ENCODE measurements around the gene ACTN2.
"Not testable (repeated sequence)": the region's sequence is repeated elsewhere in the genome, so short reads cannot be mapped to it uniquely, and the experiment has no call there.

ACTN2 gene

DNA sequence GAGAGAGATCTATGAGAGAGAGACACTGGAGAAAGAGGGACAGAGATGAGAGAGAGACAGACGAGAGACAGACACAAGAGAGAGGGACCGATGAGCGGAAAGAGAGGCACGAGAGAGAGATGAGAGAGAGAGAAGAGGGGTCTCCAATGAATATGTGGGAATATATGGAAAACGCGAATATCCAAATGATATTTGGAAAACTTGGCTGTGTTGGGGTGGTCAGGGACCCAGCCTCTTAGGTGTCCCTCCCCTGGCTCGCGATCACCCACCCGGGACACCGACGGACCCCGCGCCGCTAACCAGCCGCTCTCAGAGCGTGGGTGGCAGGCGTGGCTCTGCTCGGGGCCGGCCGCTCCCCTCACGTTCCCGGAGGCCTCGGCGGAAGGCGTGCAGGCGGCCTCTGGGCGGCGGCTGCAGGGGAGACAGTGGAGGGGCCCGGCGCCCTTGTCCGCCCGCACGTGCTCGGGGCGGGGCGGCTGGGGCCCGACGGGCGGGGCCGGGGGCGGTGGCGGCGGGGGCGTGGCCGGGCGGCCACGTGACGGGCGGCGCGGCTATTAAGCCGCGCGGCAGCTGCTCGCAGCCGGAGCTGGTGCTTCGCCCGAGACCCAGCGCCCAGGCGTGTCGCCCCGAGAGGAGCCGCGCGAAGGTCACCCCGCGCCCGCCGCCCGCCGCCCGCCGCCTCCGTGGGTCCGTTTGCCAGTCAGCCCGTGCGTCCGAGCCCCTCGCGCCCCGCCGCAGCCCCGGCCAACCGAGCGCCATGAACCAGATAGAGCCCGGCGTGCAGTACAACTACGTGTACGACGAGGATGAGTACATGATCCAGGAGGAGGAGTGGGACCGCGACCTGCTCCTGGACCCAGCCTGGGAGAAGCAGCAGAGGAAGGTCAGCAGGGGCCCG lies at the start of gene ACTN2:
ACTN2 (plus strand) TSS at position 583 of the 898 bp plus-strand sequence; CDS start at position 758, 175 bp downstream.
- peak; percentile 84 for DNase-seq

DNA sequence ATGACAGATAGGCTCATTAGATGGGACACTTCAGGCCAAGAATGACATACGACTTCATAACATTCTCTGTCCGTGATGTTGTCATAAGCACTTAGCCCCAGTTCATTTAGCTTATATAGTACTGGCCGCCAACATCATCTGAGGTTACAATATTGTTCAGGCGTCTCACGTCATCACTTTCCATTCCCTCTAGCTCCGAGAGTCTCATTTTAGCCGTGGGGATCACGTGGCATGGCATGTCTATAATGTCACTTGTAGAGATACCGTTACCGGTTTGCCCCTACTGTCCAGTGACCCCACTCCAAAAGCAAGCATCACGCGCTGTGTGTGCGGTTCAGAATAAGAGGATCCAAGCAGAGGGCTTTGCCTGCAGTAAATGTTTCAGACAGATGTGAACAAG lies 47.4 kb upstream of the ACTN2 start:
- DNase-seq, result no peak

DNA sequence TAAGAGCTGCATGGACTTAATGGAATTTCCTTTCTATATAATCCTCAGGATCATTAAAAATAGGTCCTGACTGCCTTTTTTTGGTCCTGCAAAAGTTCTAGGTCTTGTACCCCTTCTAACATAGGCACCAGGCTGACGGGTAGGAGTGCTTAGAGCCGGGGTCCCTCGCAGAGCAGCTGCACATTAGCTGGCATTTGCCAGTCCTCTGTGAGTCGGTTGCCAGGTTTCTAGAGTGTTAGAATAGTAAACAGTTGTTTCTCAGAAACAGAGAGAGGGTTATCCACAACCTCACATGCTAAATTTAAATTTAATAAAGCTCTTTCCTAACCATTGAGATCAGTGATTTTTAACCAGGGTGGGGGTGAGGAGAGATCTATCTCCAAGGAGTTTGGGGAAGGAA lies 46.6 kb upstream of the ACTN2 start:
- no peak for DNase-seq

DNA sequence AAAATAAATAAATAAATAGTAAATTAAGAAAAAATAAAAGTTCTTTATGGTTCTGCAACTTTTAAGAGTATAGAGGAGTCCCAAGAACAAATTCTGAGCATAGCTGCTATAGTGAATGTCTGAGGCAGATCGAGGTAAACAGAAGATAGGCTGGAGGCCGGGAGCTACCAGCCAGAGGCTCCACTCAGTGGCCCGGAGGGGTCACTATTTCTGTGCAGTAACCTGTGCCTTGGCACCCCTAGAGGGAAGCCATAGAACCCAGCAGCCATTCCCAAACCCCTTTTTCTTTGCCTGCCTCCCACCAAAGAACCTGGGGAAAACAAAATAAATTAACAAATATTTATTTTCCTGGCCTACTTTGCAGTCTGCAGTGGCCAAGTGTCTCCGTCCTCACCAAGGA lies 43.5 kb upstream of the ACTN2 start:
- DNase-seq, result no peak

DNA sequence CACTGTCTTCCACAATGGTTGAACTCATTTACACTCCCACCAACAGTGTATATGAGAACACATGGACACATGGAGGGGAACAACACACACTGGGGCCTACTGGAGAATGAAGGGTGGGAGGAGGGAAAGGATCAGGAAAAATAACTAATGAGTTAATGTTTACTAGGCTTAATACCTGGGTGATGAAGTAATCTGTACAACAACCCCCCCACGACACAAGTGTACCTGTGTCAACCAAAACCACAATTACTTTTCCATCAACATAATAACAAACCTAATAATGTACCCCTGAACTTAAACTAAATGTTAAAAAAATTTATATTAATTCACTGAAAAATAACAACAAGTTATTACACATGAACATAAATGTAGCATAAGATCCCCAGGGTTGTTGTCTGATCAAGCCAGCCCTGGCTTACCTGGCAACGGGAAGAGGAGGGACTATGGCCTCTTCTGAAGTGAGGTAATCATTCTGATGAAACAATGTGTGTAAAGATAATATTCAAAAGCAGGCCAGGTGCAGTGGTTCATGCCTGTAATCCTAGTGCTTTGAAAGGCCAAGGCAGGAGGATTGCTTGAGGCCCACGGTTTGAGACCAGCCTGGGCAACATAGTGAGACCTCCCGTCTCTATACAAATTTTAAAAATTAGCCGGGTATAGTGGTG lies 41.2 kb upstream of the ACTN2 start:
- no peak for DNase-seq

DNA sequence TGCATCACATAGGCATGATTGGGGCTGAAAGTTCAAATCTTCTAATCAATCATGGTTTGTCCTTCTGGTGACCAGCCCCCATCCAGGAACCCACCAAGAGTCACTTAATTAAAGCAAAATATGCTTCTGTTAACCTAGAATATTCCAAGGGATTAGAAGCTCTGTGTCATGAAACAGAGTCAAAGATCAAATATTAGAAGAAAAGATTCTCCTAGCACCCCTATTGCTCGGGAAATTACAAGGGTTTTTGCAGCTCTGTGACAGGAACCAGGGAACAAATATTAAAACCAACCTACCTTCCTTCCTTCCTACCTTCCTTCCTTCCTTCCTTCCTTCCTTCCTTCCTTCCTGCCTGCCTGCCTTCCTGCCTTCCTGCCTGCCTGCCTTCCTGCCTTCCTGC lies 31.8 kb upstream of the ACTN2 start:
- DNase-seq, result no peak

DNA sequence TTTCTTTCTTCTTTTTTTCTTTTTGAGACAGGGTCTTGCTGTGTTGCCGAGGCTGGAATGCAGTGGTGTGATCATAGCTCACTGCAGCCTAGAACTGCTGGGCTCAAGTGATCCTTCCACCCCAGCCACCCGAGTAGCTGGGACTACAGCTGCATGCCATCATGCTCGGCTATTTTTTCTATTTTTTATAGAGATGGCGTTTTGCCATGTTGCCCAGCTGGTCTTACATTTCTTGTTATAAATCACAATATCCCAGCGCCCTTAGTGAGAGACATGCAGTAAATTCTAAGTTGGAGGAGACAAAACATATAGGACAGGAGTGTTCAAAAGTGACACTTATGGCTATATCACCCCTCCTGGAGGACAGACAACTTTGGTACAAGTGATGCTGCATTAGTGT lies 31.3 kb upstream of the ACTN2 start:
- DNase-seq, result no peak

DNA sequence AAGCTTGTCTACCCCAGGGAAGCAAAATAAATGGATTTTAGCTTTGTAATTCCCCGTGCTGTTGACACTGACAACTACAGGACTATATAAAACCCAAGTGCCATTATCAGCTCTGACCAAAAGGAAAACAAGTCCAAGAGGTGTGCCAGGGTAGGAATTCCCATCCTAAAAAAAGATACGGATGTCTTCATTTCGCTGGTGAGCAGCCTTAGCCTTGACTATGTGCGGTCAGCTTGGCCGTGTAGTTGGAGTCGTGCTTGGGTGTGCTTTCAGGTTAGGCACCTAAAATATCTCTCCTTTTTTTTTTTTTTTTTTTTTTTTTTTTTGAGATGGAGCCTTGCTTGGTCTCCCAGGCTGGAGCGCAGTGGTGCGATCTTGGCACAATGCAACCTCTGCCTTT lies 28.9 kb upstream of the ACTN2 start:
- DNase-seq, result no peak

DNA sequence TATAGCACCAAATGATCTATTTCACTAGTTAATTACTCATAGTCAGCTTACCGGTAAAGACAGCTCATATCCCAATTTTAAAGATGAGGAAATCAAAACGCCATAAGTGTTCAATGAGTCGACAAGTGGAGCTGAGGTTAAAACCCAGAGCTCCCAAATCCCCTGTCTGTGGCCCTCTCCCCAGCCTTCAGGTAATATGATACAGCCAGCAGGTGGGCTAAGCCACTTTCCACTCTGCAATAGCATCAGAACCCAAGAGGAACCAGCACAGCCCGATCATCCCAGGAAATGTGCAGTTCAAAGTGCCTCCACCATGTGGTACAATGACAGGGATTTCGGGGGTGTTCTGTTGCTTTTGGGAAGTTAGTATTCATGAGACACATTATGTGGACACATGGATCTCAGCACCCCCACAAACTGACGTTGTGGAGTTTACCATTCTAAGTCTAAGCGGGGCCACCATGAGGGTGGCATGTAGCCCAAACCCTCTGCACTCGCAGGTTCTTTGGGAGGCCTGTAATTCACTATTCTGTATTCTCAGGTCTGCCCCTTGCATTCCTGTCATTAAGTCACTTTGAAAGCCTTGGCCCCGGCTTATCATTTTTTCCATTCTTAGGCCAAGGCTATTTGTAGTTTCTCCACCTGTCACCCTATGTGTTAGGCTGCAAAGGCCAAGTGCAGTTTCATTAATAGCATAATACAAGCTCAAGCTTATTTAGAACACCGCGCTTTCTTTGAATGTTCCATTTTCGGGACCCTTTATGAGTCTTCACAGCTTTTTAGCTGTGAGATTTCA lies 26.3 kb upstream of the ACTN2 start:
- no peak for DNase-seq

DNA sequence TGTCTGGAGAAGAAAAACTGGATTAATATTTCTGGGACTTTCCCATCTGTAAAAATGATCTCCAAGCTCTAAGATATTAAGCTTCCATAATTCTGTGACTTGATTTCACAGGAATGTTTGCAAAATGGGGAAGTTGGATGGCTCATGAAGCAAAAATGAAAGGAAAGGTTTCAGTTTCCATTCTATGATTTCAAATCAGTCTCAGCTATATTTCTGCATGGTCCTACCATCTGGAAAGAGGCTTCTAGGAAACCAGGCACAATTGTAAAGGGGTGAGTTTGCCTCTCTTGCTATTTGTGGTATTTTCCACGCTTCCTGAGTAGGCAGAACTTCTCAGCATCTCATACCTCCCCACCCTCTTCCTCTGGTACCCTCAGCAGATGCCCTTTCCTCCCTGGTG lies 22.4 kb upstream of the ACTN2 start:
- no peak for DNase-seq

DNA sequence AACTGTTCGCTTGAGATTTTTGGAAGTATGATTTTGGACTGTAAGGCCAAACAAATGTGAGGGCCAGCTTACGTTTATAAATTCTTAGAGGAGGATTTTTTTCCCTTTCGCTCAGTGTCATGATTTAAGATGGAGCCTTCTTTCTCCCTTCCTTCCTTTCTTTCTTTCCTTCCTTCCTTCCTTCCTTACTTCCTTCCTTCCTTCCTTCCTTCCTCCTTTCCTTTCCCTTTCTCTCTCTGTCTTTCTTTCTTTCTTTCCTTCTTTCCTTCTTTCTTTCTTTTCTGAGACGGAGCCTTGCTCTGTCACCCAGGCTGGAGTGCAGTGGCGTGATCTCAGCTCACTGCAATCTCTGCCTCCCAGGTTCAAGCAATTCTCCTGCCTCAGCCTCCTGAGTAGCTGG lies 17.4 kb upstream of the ACTN2 start:
- DNase-seq, result not testable (repeated sequence)

DNA sequence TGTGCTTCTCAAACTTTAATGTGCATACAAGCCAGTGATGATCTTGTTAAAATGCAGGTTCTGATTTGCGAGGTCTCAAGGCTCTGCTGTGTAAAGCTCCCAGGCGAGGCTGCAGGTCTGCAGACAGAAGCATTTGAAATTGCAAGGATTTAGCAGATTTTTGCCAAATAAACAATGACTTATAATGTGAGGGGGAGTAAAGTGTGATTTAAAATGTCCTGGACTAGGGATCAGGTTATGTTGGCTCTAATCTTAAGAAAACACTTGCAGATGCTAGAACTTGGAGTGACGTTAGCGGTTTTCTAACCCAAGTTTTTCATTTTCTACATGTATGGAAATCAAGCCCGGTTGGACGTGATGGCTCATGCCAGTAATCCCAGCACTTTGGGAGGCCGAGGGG lies 16.2 kb upstream of the ACTN2 start:
- DNase-seq, result no peak

DNA sequence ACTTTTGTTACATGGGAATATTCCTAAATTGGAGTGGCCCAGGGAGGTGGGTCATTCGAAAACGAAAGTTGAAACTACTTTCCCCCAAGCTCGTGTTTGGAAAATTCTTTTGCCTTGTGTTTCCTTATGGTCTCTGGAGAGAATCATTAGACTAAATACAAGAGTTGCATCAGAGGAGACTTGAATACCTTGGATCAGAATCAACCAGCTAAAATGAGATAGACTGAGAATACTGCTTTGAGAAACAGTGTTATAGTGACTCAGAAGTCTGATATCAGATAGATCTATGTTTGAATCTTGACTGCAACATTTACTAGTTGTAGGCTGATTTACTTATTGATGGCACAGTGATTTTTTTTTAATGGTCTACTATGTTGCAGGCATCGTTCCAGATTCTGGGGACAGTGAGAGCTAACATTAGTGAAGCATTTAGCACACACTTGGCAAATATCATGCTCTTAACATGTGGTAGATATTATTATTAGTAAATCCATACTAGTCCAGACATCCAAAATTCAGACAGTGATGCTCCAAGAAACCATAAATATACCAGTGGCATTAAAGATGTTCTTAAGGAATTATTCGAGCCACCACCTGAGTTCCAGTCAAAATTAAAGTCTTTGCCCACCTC lies 12.9 kb upstream of the ACTN2 start:
- no peak for DNase-seq

DNA sequence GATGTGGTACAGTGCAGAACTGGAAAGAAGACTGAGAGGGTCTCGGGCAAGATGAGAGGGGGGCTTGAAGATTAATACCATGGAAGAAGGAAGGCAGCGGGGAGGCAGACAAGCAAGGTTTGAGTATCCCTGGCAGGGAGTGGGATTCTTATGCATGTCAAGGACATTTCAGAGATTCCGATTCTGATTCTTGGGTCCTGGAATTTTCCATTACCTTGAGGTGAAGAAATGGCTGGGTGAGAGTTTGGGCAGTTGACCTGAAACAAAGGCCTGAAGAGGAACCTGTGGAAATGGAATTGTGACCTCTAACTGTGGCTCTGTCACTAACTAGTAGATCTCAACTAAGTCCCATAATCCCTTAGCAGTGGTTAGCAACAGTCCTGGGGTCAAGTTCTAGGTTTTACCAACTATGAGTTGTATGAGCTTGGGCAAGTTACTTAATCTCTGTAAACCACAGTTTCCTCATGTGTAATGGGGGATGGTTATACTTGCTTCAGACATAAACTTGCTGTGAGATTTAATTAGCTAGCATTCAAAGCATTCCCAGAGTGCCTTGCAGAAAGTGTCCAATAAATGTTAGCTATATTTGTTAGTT lies 8.6 kb upstream of the ACTN2 start:
- no peak for DNase-seq

DNA sequence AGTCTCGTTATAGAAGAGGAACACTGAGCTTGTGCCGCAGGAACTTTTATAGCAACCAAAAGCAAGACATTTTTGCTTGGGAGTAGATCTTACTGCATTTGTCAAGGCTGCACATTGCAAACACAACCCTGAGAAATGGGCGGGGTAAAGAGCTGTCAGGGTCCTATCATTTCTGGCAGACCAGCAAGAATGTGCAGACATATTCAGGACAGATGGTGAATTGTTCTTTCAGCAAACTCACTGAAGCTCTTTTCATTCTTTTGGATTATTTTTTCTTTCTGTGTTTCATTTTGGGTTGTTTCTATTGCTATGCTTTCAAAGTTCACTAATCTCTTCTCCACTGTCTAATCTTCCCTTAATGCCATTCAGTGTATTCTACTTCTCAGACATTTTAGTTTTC lies 5.1 kb upstream of the ACTN2 start:
- DNase-seq, result no peak

DNA sequence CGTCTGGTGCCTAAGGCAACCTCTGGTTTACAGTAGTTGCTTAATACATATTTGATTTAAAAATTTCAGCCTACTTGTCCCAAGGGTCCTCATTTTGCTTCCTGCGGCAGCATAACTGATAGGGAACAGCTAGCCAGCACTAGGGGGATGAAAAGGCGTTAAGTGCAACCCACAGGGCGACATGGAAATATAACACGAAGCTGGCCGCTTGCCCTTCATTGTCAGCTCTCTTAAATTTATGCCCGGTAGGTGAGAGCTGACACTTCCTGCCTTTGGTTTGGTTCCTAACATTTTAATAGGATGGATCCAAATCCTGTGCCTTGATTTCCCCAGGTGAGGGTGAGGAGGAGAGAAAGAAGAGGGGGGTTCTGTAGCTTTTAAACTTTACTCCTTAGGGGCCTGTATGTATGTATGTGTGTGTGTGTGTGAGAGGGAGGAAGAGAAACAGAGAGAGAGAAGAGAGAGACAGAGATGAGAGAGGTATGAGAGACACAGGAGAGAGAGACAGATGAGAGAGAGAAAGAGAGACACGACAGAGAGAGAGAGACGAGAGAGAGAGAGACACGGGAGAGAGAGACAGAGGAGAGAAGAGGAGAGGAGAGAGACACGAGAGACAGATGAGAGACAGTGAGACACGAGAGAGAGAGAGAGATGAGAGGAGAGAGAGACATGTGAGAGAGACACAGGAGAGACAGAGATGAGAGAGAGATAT lies 938 bp upstream of the ACTN2 start:
- no peak for DNase-seq

DNA sequence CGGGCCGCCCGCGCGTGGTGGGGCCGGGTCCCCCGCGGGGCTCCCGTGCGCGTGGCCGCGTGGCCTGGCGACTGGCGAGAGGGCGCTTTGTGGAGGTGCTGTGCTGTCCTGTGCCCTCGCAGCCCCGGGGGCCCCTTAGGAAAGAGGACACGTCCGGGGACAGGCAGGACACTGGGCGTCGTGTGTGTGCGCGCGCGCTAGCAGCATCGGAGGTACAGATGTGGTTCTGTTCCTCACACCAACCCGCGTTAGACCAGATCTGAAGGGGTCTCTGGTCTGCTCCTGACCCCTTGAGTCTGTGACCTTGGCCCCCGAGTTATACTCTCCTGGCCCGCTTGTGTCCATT lies 489 bp downstream of the ACTN2 start:
- no peak for DNase-seq

DNA sequence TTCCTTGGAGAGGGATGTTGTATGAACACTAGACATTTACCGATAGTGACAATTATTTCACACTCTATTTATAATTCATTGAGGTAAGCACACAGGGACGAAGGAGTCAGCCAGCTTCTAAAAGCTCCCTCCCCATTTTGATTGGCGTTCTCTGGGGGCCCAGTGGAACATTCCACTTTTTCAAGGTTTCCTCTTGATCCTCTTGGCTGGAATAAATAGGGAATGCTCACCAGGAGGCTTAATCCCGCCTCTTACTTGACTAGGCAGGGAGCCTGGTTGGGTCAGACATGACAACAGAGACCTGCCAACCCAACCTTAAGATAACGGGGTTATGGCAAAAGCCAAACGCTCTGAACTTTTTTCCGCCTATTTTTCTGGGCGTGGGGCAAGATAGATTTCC lies 974 bp downstream of the ACTN2 start:
- no peak for DNase-seq

DNA sequence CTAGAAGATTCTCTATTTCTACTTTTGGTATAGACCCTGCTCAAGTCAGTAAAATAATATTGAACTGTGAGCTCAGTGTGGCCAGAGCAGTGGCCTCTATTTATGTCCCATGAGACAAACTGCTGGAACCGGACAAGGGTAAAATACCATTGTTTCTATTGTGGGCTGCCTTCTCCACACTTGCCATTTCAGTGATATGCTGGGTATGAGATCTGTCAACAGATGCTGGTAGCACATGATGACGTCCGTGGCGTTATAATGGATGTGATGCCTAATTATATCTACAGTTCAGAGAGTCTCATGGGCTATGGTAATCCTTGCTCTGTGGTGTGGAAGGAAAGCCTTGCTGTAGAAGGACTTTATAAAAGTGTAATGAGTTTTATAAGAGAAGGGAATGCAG lies 2.4 kb downstream of the ACTN2 start:
- DNase-seq, result no peak

DNA sequence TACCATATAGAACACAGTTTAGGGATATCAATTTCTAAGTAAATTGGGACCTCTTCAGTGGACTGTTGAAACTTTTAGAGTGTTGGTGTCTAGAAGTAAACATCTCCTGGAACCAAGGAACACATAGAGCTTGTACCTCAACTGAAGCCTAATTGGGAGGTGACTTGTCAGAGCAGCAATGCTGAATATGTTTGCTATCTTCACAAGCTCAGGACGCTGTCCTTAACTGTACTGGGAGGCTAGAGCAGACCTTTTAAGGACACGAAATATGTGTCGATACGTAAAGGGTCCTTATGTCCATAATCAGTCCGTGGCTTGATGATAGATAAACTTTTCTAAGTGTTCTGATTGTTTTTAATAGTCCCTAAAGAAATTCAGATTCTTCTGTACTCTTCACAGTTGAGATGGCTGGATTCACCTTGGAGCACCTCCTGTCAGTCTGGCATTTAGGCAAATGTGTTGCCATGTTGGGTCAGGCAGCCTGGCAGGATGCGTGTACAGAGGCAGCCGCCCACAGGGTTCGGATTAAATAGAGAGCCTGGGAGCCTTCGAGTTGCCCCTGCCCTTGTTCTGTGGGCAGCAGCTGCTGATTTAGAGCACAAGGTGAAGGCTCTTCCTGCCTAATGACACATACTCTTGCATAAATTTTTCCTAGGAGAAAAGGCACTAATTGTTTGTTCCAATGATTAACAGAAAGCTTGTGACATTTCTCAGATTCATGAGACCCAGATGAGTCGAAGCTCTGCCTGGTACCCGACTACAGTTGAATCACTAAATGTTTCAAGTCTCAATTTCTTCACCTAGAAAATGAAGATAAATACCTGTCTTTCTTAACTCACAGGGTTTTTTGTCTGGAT lies 3.6 kb downstream of the ACTN2 start:
- no peak for DNase-seq

DNA sequence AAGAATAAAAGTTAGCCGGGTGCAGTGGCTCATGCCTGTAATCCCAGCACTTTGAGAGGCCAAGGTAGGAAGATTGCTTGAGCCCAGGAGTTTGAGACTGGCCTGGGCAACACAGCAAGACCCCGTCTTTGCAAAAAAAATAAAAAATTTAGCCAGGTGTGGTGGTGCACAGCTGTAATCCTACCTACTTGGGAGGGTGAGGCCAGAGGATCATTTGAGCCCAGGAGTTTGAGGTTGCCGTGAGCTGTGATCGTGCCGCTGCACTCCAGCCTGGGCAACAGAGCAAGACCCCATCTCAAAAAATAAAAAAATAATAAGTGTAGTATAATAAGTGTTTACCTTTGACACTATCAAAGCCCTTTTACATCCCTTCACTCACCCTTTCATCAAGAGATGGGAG lies 5.0 kb downstream of the ACTN2 start:
- DNase-seq, result no peak

Measured in activated effector memory CD4-positive, alpha-beta T cell treated with anti-CD3 and anti-CD28 coated beads, Interleukin-2, amount 50 U/mL, for 16 hours (primary cell).